Spleen (tissue), 7 donors: Measurements from ENCODE around the gene STK33.

Experiments
- CTCF ChIP-seq, 11 experiments: fragments of 200-600 bp in 7 of 11; fragments of 450-650 bp in 4 of 11; sonication (generic) in 4 of 11; IDR thresholded peaks in 8 of 11; conservative IDR thresholded peaks in 3 of 11; 1 replicate in 7 of 11; 2 replicates in 4 of 11; pipeline versions ENCODE4 v1.4.0 to v1.8.0; 2016 to 2021; ENCODE audit warnings: antibody characterized with exemption in 11 of 11, inconsistent platforms in 4 of 11, mild to moderate bottlenecking in 1 of 11
- POLR2A ChIP-seq, 3 donors: fragments of 450-650 bp; IDR thresholded peaks; one replicate each; pipeline ENCODE4 v1.5.1; 2017; ENCODE audit warnings: antibody characterized with exemption in 3 of 3, mild to moderate bottlenecking in 1 of 3
- POLR2AphosphoS5 ChIP-seq, 3 donors: sonication (generic); formaldehyde crosslinking; IDR thresholded peaks; one replicate each; pipeline ENCODE4 v1.5.1; 2017; ENCODE audit warnings: antibody characterized with exemption in 3 of 3
- donor health status: DM: no; HTN: no; CAD: no; lungs with moderate emphysema.
- donor health status: DM: no; HTN: no; CAD: no.
- donor health status: DM: no; HTN: no; CAD: no.

GRCh38 chr11:8543278-8543677, 50.8 kb downstream of the STK33 start:
- TF ChIP-seq CTCF (IDR thresholded peaks at IDR 0.05 in 8 of 11, conservative IDR thresholded peaks at IDR 0.05 in 3 of 11) (no peak), POLR2AphosphoS5 (IDR thresholded peaks at IDR 0.05) (no peak), POLR2A (IDR thresholded peaks at IDR 0.05) (no peak)
